GM21526 (cell line): ENCODE results near the gene LIX1.
A peak's percentile ranks its signal among the peaks of the same experiment; 100 is the strongest.
"Not testable (repeated sequence)": the region's sequence is repeated elsewhere in the genome, so short reads cannot be mapped to it uniquely, and the experiment has no call there.

ENCODE experiments used
- ATAC-seq: cut with Tn5 transposase; IDR thresholded peaks from one replicate; pipeline ENCODE4 v1.9.1; 2021; ENCODE audit warnings: moderate library complexity; ENCODE audit not compliant: unreplicated experiment, low FRiP score

The LIX1 gene

GRCh38 chr5:97142521-97143254 lies at the start of gene LIX1:
Gene LIX1, minus strand, starts transcription at chr5:97142611. Its CDS starts 35 bp downstream, at chr5:97142576.
- no peak for ATAC-seq

- ATAC-seq, result no peak
Observed at GRCh38 chr5:97191893-97192292, 49.5 kb upstream of the LIX1 start.

GRCh38 chr5:97189523-97189922 lies 47.1 kb upstream of the LIX1 start:
- ATAC-seq, result not testable (repeated sequence)

- ATAC-seq, result no peak
Observed at GRCh38 chr5:97183930-97184213, 41.5 kb upstream of the LIX1 start.

GRCh38 chr5:97183100-97183929 lies 40.9 kb upstream of the LIX1 start, which contains the start of gene RIOK2:
Gene RIOK2, minus strand, starts transcription at chr5:97183247. Its CDS starts 56 bp downstream, at chr5:97183191.
- peak; percentile 93 for ATAC-seq

GRCh38 chr5:97182571-97183099 lies 40.2 kb upstream of the LIX1 start:
- ATAC-seq, result no peak

- no peak for ATAC-seq
Observed at GRCh38 chr5:97181856-97182545, 39.6 kb upstream of the LIX1 start.

- not testable (repeated sequence) for ATAC-seq
Observed at GRCh38 chr5:97179457-97179856, 37.0 kb upstream of the LIX1 start.

- ATAC-seq, result no peak
Observed at GRCh38 chr5:97172227-97172626, 29.8 kb upstream of the LIX1 start.

GRCh38 chr5:97171703-97172102 lies 29.3 kb upstream of the LIX1 start:
- no peak for ATAC-seq

- peak; percentile 65 for ATAC-seq
Observed at GRCh38 chr5:97167435-97167834, 25.0 kb upstream of the LIX1 start.

- no peak for ATAC-seq
Observed at GRCh38 chr5:97165726-97166125, 23.3 kb upstream of the LIX1 start.

- no peak for ATAC-seq
Observed at GRCh38 chr5:97164846-97165245, 22.4 kb upstream of the LIX1 start.

- ATAC-seq, result no peak
Observed at GRCh38 chr5:97163790-97164285, 21.4 kb upstream of the LIX1 start.

- no peak for ATAC-seq
Observed at GRCh38 chr5:97163360-97163764, 21.0 kb upstream of the LIX1 start.

- ATAC-seq, result no peak
Observed at GRCh38 chr5:97162045-97162444, 19.6 kb upstream of the LIX1 start.

GRCh38 chr5:97157689-97158088 lies 15.3 kb upstream of the LIX1 start:
- no peak for ATAC-seq

- no peak for ATAC-seq
Observed at GRCh38 chr5:97151370-97151769, 9.0 kb upstream of the LIX1 start.

GRCh38 chr5:97150401-97150800 lies 8.0 kb upstream of the LIX1 start:
- ATAC-seq, result no peak

GRCh38 chr5:97149709-97150108 lies 7.3 kb upstream of the LIX1 start:
- no peak for ATAC-seq

GRCh38 chr5:97148288-97148687 lies 5.9 kb upstream of the LIX1 start:
- ATAC-seq, result no peak
